ENCODE measurements around the gene ARHGAP26. TPM values are rescaled to one million over a fixed set of nuclear protein-coding genes. Genes with fewer than 3 reads are reported as not detected.

ARHGAP26 gene
- polyA plus RNA-seq, 1 donor from 2014 or later, result 0.83 TPM

GRCh38 chr5:143102411-143102810 is 332.2 kb downstream of the ARHGAP26 start:
- Histone ChIP-seq H3K27me3 (ENCODE audit: insufficient read depth, low read depth, low read length) (no peaks in the 10 kb centered on the region), H3K9me2 (ENCODE audit: insufficient read depth, low read length) (no peaks in the 10 kb centered on the region), H3K4me2 (ENCODE audit: low read length) (no peak overlapping the region), H3K27ac (ENCODE audit: low read length) (no peak overlapping the region), H3F3A (ENCODE audit: insufficient read depth, low read length, poor library complexity, severe bottlenecking) (no peaks in the 10 kb centered on the region), H3K36me3 (ENCODE audit: insufficient read depth, low read length) (no peaks in the 10 kb centered on the region), H2AFZ (ENCODE audit: low read depth, low read length) (no peak overlapping the region), H3K9ac (ENCODE audit: low read length) (no peak overlapping the region), H4K20me1 (ENCODE audit: insufficient read depth) (no peaks in the 10 kb centered on the region), H3K4me3 (ENCODE audit: low read length) (no peak overlapping the region), H3K79me2 (replicated peaks; ENCODE audit: insufficient read depth, low read length) (no peaks in the 10 kb centered on the region), H3K9me3 (ENCODE audit: low read length) (no peaks in the 10 kb centered on the region)
- no peak for TF ChIP-seq CTCF (IDR thresholded peaks at IDR 0.05; ENCODE audit: poor library complexity, severe bottlenecking)
- TF ChIP-seq TAF1 (IDR thresholded peaks at IDR 0.05; ENCODE audit: low read depth), result no peak
- no peak for TF ChIP-seq EZH2 (IDR thresholded peaks at IDR 0.05; ENCODE audit: borderline replicate concordance, insufficient read depth, low read length, poor library complexity, severe bottlenecking)
- TF ChIP-seq POLR2AphosphoS5 (IDR thresholded peaks at IDR 0.05), result no peak
- TF ChIP-seq SMC3 (conservative IDR thresholded peaks at IDR 0.05; ENCODE audit: poor library complexity), result no peak
- TF ChIP-seq EP300 (conservative IDR thresholded peaks at IDR 0.05; ENCODE audit: poor library complexity, severe bottlenecking), result no peak
- TF ChIP-seq RAD21 (conservative IDR thresholded peaks at IDR 0.05), result no peak
- TF ChIP-seq MXI1 (conservative IDR thresholded peaks at IDR 0.05; ENCODE audit: poor library complexity, severe bottlenecking), result no peak
- TF ChIP-seq REST (IDR thresholded peaks at IDR 0.05; ENCODE audit: borderline replicate concordance), result no peak

- no peak for TF ChIP-seq RAD21 (conservative IDR thresholded peaks at IDR 0.05)
- TF ChIP-seq EP300 (conservative IDR thresholded peaks at IDR 0.05; ENCODE audit: poor library complexity, severe bottlenecking), result no peak
- Histone ChIP-seq H3K9me2 (ENCODE audit: insufficient read depth, low read length) (no peaks in the 10 kb centered on the region), H3K36me3 (ENCODE audit: insufficient read depth, low read length) (no peaks in the 10 kb centered on the region), H3K27me3 (ENCODE audit: insufficient read depth, low read depth, low read length) (no peaks in the 10 kb centered on the region), H3K9me3 (ENCODE audit: low read length) (no peaks in the 10 kb centered on the region), H2AFZ (ENCODE audit: low read depth, low read length) (no peak overlapping the region), H3F3A (ENCODE audit: insufficient read depth, low read length, poor library complexity, severe bottlenecking) (no peaks in the 10 kb centered on the region), H3K79me2 (replicated peaks; ENCODE audit: insufficient read depth, low read length) (no peaks in the 10 kb centered on the region), H4K20me1 (ENCODE audit: insufficient read depth) (no peaks in the 10 kb centered on the region), H3K4me2 (ENCODE audit: low read length) (no peak overlapping the region), H3K27ac (ENCODE audit: low read length) (no peak overlapping the region), H3K4me3 (ENCODE audit: low read length) (no peak overlapping the region), H3K9ac (ENCODE audit: low read length) (no peak overlapping the region)
Measured at GRCh38 chr5:143105216-143105905, 335.2 kb downstream of the ARHGAP26 start.
